HG02610 (cell line): Measurements from ENCODE around the gene CSNK1G1.
"Not testable (repeated sequence)": the region's sequence is repeated elsewhere in the genome, so short reads cannot be mapped to it uniquely, and the experiment has no call there.

Source experiments
- ATAC-seq: cut with Tn5 transposase; IDR thresholded peaks from one replicate; pipeline ENCODE4 v1.9.1; 2021; ENCODE audit warnings: mild to moderate bottlenecking, moderate library complexity; ENCODE audit not compliant: unreplicated experiment

The CSNK1G1 gene

GRCh38 chr15:64247535-64247905 is 108.5 kb downstream of the CSNK1G1 start:
- no peak for ATAC-seq

GRCh38 chr15:64246364-64247189 is 109.4 kb downstream of the CSNK1G1 start:
- ATAC-seq = peak; percentile 93

GRCh38 chr15:64245405-64245804 is 110.6 kb downstream of the CSNK1G1 start:
- no peak for ATAC-seq

- ATAC-seq = no peak
Measured at GRCh38 chr15:64237677-64238076, 118.3 kb downstream of the CSNK1G1 start.

- no peak for ATAC-seq
Measured at GRCh38 chr15:64236156-64236894, 119.6 kb downstream of the CSNK1G1 start.

- no peak for ATAC-seq
Measured at GRCh38 chr15:64235552-64235951, 120.4 kb downstream of the CSNK1G1 start.

- no peak for ATAC-seq
Measured at GRCh38 chr15:64233299-64233698, 122.7 kb downstream of the CSNK1G1 start.

- ATAC-seq = no peak
Measured at GRCh38 chr15:64232400-64232799, 123.6 kb downstream of the CSNK1G1 start.

- no peak for ATAC-seq
Measured at GRCh38 chr15:64229129-64229724, 126.7 kb downstream of the CSNK1G1 start.

GRCh38 chr15:64225804-64226203 is 130.2 kb downstream of the CSNK1G1 start:
- no peak for ATAC-seq

GRCh38 chr15:64224511-64224910 is 131.5 kb downstream of the CSNK1G1 start:
- ATAC-seq = no peak

- ATAC-seq = no peak
Measured at GRCh38 chr15:64223882-64224281, 132.1 kb downstream of the CSNK1G1 start.

- no peak for ATAC-seq
Measured at GRCh38 chr15:64222573-64223366, 133.2 kb downstream of the CSNK1G1 start.

- ATAC-seq = not testable (repeated sequence)
Measured at GRCh38 chr15:64221911-64222310, 134.1 kb downstream of the CSNK1G1 start.

- ATAC-seq = not testable (repeated sequence)
Measured at GRCh38 chr15:64217429-64217750, 138.6 kb downstream of the CSNK1G1 start.

- no peak for ATAC-seq
Measured at GRCh38 chr15:64216730-64217428, 139.1 kb downstream of the CSNK1G1 start.

- no peak for ATAC-seq
Measured at GRCh38 chr15:64216196-64216595, 139.8 kb downstream of the CSNK1G1 start.

GRCh38 chr15:64213646-64214045 is 142.3 kb downstream of the CSNK1G1 start:
- ATAC-seq = no peak

- no peak for ATAC-seq
Measured at GRCh38 chr15:64211696-64212095, 144.3 kb downstream of the CSNK1G1 start.

- ATAC-seq = no peak
Measured at GRCh38 chr15:64210371-64210770, 145.6 kb downstream of the CSNK1G1 start.
